ENCODE measurements around the gene COL13A1. TPM values are rescaled to one million over a fixed set of nuclear protein-coding genes. Genes with fewer than 3 reads are reported as not detected.

Gene COL13A1
- total RNA-seq, 3 donors from 2014 or later (not counting 1 experiment from before 2014, with no cell fraction given) = 5.2 to 22.0 (median 10.3) TPM

- no peak overlapping the region for H3K27ac Mint-ChIP-seq
- no peak overlapping the region for H3K27ac ChIP-seq (ENCODE audit: low read length)
- ATAC-seq = no peak
- WGBS (ENCODE audit: insufficient coverage) = 61% methylated on average over 4 of the region's 4 CpGs
- H3K27me3 ChIP-seq (ENCODE audit: control insufficient read depth, insufficient read depth, low read length) = no peaks in the 10 kb centered on the region
- intact Hi-C loops (cut with micrococcal nuclease) = loop anchor here (10.0 kb wide), 1 partner anchor 268 kb away; no protein-coding TSS in a partner anchor
- H3K4me3 Mint-ChIP-seq = no peak overlapping the region
- H3K4me1 Mint-ChIP-seq = no peaks in the 10 kb centered on the region
- no peak for TF ChIP-seq CTCF (IDR thresholded peaks at IDR 0.05)
- no peak for DNase-seq
- H3K36me3 ChIP-seq (ENCODE audit: control insufficient read depth, insufficient read depth, low read length) = no peaks in the 10 kb centered on the region
- peaks cover 3 to 7% of the 10 kb centered on the region in 2 donors for H3K27me3 Mint-ChIP-seq (ENCODE audit: low read depth in 2 of 2)
- no peak overlapping the region for H3K4me3 ChIP-seq (ENCODE audit: low read length)
- H3K9me3 ChIP-seq (ENCODE audit: control insufficient read depth, insufficient read depth, low read length) = no peaks in the 10 kb centered on the region
- no peaks in the 10 kb centered on the region for H3K9me3 Mint-ChIP-seq
- peaks cover 7% of the 10 kb centered on the region for H3K4me1 ChIP-seq (ENCODE audit: control insufficient read depth, insufficient read depth, low read length)
- H3K36me3 Mint-ChIP-seq = no peaks in the 10 kb centered on the region
These were observed 110.9 kb downstream of the COL13A1 start for GRCh38 chr10:69912589-69912988.

GRCh38 chr10:69913606-69914382 lies 112.1 kb downstream of the COL13A1 start:
- Mint-ChIP-seq H3K27ac (no peak overlapping the region), H3K9me3 (no peaks in the 10 kb centered on the region), H3K4me1 (no peaks in the 10 kb centered on the region), H3K27me3 (ENCODE audit: low read depth in 2 of 2) (peaks cover 3 to 8% of the 10 kb centered on the region in 2 donors), H3K4me3 (no peak overlapping the region), H3K36me3 (no peaks in the 10 kb centered on the region)
- intact Hi-C loops (cut with micrococcal nuclease) = loop anchor here (1.0 to 10.0 kb wide), 3 partner anchors 126 to 269 kb away; no protein-coding TSS in a partner anchor
- DNase-seq (no peak), ATAC-seq (no peak)
- H3K4me1 ChIP-seq (ENCODE audit: control insufficient read depth, insufficient read depth, low read length) = peaks cover 7% of the 10 kb centered on the region
- 86% methylated on average over 13 of the region's 13 CpGs for WGBS (ENCODE audit: insufficient coverage)
- no peak overlapping the region for H3K4me3 ChIP-seq (ENCODE audit: low read length)
- no peaks in the 10 kb centered on the region for H3K36me3 ChIP-seq (ENCODE audit: control insufficient read depth, insufficient read depth, low read length)
- no peaks in the 10 kb centered on the region for H3K9me3 ChIP-seq (ENCODE audit: control insufficient read depth, insufficient read depth, low read length)
- no peak for TF ChIP-seq CTCF (IDR thresholded peaks at IDR 0.05)
- no peak overlapping the region for H3K27ac ChIP-seq (ENCODE audit: low read length)
- H3K27me3 ChIP-seq (ENCODE audit: control insufficient read depth, insufficient read depth, low read length) = no peaks in the 10 kb centered on the region

GRCh38 chr10:69914398-69915214 lies 112.9 kb downstream of the COL13A1 start:
- ATAC-seq = peak; percentile 78 to 99 (median 97)
- H3K27ac ChIP-seq (ENCODE audit: low read length) = no peak overlapping the region
- no peaks in the 10 kb centered on the region for H3K36me3 ChIP-seq (ENCODE audit: control insufficient read depth, insufficient read depth, low read length)
- Mint-ChIP-seq H3K27me3 (ENCODE audit: low read depth in 2 of 2) (peaks cover 3 to 13% of the 10 kb centered on the region in 2 donors), H3K36me3 (no peaks in the 10 kb centered on the region), H3K27ac (no peak overlapping the region), H3K4me3 (no peak overlapping the region), H3K9me3 (no peaks in the 10 kb centered on the region), H3K4me1 (no peaks in the 10 kb centered on the region)
- H3K9me3 ChIP-seq (ENCODE audit: control insufficient read depth, insufficient read depth, low read length) = no peaks in the 10 kb centered on the region
- H3K27me3 ChIP-seq (ENCODE audit: control insufficient read depth, insufficient read depth, low read length) = no peaks in the 10 kb centered on the region
- TF ChIP-seq CTCF (IDR thresholded peaks at IDR 0.05) = peak; percentile 91
- DNase-seq = peak; percentile 68 to 72
- WGBS (ENCODE audit: insufficient coverage) = 33% methylated on average over 12 of the region's 13 CpGs
- intact Hi-C loops (cut with micrococcal nuclease) = loop anchor here (1.0 to 10.0 kb wide), 3 partner anchors 127 to 270 kb away; no protein-coding TSS in a partner anchor
- H3K4me1 ChIP-seq (ENCODE audit: control insufficient read depth, insufficient read depth, low read length) = peaks cover 7% of the 10 kb centered on the region
- H3K4me3 ChIP-seq (ENCODE audit: low read length) = no peak overlapping the region

All from natural killer cell (primary cell).